GM21825 (cell line): ENCODE data around the gene SLC11A2.
"Not testable (repeated sequence)": the region's sequence is repeated elsewhere in the genome, so short reads cannot be mapped to it uniquely, and the experiment has no call there.

Source experiments
- ATAC-seq: cut with Tn5 transposase; IDR thresholded peaks from one replicate; pipeline ENCODE4 v1.9.1; 2021; ENCODE audit warnings: mild to moderate bottlenecking, moderate library complexity; ENCODE audit not compliant: unreplicated experiment

The SLC11A2 gene

DNA sequence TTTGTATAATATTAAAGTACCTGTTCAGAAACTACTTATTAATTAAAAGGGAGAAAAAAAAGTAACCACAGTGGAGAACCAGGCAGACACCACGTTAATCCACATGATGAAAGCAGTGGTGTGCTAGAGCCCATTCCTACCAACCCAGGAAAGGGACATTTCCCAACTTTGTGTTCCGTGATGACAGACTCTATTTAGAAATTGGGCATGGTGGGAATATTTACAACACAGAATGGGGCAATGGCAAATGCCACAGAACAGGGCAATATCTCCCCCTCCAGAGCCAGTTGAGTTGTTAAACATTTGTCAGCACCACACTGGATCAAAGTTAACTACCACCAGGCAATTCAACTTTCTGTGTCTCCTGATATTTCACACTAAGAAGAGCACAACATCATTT, 75.1 kb downstream of the SLC11A2 start:
- no peak for ATAC-seq

DNA sequence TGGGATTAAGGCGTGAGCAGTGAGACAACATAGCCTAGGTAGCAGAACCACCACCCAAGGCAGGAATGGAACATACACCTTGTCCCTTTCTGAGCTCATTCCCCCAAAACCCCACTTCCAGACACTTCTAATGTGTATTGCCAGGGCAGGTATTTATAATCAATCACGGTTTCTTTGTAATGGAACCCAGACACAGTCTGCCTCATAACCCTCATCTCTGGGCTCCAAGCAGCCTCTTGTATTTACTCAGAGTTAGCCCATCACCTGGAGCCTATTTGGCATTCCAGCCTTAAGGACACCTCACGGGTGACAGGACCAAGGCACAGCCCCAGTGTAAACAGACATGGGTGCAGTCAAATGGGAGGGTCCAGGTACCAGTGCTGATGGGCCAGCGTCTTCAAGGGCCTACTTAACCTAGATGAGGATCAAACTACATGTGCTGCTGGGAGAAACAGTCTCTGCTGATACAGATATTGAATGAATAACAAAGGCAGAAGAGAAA, 76.3 kb downstream of the SLC11A2 start:
- no peak for ATAC-seq

DNA sequence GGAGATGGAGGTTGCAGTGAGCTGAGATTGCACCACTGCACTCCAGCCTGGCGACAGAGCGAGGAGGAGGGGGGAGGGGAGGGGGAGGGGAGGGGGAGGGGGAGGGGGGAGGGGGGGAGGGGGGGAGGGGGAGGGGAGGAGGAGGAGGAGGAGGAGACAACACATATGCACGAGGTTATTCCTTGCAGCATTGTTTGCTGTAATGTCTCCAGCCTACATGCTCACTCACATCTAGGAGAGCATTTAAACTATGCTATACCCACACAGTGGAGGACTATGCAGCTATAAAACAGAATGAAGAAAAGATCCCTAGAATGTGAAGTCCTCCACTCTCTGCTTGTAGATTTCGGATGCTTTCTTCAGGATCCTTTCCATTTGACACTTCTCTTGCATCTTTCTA, 77.4 kb downstream of the SLC11A2 start:
- no peak for ATAC-seq

GRCh38 chr12:50947933-50948626, 78.1 kb downstream of the SLC11A2 start:
- ATAC-seq = no peak

DNA sequence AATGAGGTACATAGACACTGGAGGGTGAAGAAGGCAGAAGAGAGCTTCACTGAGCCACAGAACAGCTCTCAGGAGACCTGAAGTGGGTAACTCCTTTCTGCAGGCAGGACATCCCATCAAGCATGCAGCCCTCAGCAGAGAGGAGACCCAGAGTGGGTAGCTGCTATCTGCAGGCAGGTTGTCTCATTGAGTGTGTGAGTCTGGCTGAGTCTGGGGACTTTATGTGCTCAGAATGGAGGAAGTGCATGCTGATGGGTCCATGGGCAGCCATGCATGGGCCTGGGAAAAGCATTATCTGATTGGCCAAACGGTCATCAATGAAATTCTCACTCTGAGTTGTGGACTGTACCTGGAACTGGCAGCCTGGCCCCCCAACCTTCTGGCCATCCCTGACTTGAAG, 88.5 kb downstream of the SLC11A2 start:
- no peak for ATAC-seq

- ATAC-seq = no peak
These were observed 89.2 kb downstream of the SLC11A2 start for GRCh38 chr12:50936821-50937530.

- no peak for ATAC-seq
These were observed 91.0 kb downstream of the SLC11A2 start for GRCh38 chr12:50934981-50935807.

DNA sequence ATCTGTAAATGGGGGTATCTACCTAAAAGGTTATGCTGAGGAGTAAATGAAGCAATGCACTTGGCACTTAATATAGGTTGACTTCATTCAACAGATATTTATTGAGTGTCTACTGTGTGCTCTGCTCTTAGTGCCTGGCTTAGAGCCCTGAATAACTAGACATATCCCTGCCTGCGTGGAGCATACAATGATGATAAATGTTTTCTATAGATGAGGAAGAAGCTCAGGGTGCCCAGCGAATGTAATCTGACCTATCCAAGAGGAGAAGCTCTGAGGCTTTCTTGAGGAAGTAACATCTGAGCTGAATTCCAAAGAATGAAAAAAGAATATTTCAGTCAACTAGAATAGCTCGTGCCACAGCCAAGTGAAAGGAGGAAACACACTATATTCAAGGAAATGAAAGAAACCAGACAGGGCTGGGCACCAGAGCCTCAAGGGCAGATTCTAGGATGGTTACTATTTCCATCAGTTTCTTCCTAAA, 91.8 kb downstream of the SLC11A2 start:
- ATAC-seq = no peak

- ATAC-seq = no peak
These were observed 92.6 kb downstream of the SLC11A2 start for GRCh38 chr12:50933459-50934124.

- ATAC-seq = no peak
These were observed 93.3 kb downstream of the SLC11A2 start for GRCh38 chr12:50932787-50933280.

GRCh38 chr12:50930477-50930876, 95.7 kb downstream of the SLC11A2 start:
- not testable (repeated sequence) for ATAC-seq

GRCh38 chr12:50929831-50930230, 96.4 kb downstream of the SLC11A2 start:
- ATAC-seq = no peak
